GM21786 (cell line): ENCODE data around the gene PPIA.

ENCODE experiments used
- ATAC-seq: cut with Tn5 transposase; IDR thresholded peaks from one replicate; pipeline ENCODE4 v1.9.1; 2021; ENCODE audit not compliant: unreplicated experiment

The PPIA gene

DNA sequence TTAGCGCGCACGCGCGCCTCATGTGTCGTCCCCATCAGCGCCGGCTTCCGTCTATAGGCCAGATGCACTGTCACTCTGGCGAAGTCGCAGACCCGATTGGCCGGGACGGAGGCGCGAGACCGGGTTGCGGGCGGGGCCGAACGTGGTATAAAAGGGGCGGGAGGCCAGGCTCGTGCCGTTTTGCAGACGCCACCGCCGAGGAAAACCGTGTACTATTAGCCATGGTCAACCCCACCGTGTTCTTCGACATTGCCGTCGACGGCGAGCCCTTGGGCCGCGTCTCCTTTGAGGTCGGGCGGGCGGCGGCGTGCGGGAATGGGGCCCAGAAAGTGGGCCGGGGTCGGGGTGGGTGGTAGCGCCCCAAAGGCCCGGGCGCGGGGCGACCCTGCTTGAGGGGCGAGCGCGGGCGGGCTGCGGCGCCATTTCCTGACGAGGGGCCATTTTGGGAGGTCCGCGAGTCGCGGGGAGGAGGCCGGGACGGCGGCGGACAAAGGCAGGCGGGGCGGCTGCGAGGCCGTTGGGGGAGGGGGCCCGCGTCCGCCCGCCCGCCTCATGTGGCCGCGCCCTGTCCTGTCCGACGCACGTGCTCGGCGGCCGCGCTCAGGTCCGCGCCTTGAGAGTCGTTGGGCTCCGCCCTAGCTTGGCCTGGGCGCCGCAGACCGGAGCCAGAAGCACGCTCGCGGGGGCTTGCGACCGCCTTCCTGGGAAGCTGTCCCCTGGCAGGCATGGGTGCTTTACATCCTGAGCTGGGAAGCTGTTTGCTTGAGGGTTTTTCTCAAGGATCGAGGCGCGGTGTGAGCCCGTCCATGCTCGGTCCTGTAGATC, at the start of gene PPIA:
Gene PPIA, plus strand, starts transcription at position 178 of the 825 bp plus-strand sequence. Its CDS starts 44 bp downstream, at position 222.
- peak; percentile 80 for ATAC-seq

- ATAC-seq = peak; percentile 56
Measured at GRCh38 chr7:44748045-44748947, 48.2 kb upstream of the PPIA start, which contains the start of gene ZMIZ2. ZMIZ2 (plus strand) TSS chr7:44748847; CDS start chr7:44756250, 7,403 bp downstream.

DNA sequence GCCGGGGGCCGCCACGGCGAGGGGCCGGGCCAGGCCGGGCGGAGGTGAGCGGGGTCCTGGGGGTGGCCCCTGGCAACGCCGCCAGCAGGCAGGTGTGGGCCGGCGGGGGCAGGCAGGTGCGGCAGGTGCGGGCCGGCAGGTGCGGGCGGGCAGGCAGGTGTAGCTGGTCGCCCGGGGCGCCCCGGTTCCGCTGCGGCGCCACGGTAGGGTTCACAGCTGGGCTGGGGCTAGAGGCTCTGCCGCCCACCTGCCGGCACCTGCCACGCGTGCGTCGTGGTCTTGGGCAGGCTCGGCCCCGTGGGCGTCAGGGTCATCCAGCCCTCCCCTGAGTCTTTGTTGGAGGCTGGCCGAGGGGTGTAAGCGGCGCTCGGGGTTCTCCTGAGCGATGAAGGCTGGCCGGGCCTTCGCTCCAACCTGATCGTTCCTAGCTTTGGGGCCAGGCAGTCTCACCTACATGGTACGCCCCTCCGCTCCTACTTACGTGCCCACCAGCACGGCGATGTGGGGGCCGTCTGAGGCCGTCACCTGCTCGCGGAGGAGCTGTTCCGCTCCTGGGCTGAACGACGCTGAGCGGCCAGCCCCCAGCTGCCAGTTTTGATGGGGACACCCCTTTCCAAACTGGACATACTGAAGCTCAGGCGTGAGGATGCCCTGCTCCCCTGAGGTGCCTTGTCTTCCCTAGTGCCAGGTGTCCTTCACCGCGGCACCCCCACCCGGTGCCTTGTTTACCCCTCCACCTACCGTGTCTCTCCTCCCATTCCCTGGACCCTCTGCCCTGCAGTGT, 47.3 kb upstream of the PPIA start:
- peak; percentile 7 for ATAC-seq

DNA sequence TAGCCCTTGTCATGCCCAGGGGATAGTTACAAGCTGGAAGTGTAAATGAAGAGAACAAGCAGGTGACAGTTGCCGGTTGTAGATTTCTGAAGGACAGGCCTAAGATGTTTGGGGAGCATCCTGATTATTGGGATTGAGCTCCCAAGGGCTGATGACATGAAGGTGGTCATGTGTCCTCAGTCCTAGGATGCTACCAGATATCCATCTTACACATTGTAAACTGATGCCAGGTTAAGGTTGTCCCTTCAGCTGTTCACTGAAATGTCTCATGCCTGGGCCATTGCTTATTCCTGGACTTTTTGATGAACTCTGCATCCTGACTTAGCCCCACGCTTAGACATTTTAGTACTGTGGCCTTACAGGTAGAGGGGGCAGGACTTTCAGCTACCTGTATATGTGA, 46.5 kb upstream of the PPIA start:
- ATAC-seq = no peak

GRCh38 chr7:44750424-44750823, 46.1 kb upstream of the PPIA start:
- ATAC-seq = no peak

GRCh38 chr7:44750921-44751571, 45.4 kb upstream of the PPIA start:
- ATAC-seq = peak; percentile 68

DNA sequence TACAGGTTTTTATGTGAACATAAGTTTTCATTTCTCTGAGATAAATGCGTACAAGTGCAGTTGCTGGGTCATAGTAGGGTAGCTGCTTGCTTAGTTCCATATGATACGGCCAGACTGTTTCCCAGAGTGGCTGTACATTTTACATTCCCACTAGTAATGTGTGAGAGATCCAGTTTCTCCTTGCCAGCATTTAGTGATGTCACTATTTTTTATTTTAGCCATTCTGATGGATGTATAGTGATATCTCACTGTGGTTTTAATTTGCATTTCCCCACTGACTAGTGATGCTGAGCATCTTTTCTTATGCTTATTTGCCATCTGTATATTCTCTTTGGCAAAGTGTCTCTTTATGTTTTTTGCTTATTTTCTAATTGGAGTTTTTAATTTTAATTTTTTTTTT, 43.7 kb upstream of the PPIA start:
- no peak for ATAC-seq

- ATAC-seq = no peak
Measured at GRCh38 chr7:44754802-44755697, 41.4 kb upstream of the PPIA start.

GRCh38 chr7:44755698-44756627, 40.5 kb upstream of the PPIA start:
- no peak for ATAC-seq

- ATAC-seq = no peak
Measured at GRCh38 chr7:44756904-44757303, 39.6 kb upstream of the PPIA start.

GRCh38 chr7:44757311-44757710, 39.2 kb upstream of the PPIA start:
- ATAC-seq = no peak

DNA sequence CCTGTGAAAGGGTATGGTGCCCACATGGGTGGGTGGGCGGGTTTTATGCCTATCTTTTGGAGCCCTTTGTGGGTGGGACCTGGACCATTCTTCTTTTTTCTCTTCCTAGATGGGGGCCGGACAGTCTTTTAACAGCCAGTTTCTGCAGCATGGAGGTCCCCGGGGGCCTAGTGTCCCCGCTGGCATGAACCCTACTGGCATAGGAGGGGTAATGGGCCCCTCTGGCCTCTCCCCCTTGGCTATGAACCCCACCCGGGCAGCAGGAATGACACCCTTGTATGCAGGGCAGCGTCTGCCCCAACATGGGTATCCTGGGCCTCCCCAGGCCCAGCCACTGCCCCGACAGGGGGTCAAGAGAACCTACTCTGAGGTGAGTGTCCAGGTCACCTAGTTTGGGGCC, 38.7 kb upstream of the PPIA start:
- no peak for ATAC-seq

GRCh38 chr7:44759246-44759645, 37.2 kb upstream of the PPIA start:
- ATAC-seq = no peak

- ATAC-seq = no peak
Measured at GRCh38 chr7:44760034-44760580, 36.4 kb upstream of the PPIA start.

DNA sequence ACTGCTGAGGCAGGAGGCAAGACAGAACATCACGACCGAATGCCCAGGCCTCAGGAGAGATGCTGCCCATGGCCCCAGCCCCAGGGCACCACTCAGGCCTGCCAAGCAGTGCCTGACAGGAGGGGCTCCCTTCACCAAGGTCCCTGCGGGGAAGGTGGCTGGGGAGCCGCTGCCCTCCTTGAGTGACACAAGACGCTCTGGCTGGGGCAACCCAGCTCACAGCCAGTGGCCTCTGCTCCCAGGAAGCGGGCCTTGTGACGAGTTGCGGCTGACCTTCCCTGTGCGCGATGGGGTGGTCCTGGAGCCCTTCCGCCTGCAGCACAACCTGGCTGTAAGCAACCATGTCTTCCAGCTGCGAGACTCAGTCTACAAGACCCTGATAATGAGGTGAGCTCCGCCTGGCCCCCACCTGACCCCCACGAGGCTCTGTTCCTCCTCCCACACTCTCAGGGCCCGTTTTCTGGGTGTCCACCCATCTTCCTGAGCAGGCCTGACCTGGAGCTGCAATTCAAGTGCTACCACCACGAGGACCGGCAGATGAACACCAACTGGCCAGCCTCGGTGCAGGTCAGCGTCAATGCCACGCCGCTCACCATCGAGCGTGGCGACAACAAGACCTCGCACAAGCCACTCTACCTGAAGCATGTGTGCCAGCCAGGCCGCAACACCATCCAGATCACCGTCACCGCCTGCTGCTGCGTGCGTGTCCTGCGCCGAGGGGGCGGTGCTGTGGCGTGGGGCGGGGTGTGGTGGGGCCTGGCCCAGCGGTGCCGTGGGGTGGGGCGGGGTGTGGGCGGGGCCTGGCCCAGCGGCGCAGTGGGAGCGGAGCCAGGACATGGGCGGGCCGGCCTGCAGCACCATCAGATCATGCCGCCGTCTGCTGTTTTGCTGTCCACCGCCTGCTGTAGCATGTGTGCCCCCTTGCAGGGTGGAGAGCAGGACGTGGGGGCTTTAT, 35.0 kb upstream of the PPIA start:
- no peak for ATAC-seq

DNA sequence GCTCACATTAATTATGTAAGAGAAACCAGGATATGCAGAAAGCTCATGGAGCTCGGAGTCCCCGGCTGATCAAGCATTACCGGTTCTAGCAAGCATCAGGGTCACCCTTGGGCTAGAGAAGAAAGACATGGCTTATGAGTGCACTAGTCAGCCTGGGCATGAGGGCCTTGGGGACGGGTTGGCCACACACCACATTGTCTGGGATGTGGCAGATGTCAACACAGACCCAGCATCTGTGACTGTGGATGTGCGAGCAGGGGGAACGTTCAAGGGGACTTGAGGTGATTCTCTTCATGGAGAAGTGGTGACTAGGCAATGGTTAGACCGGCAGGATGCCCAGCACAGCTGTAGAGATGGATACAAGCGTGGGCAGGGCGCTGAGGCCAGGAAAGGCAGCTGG, 34.2 kb upstream of the PPIA start:
- ATAC-seq = no peak
